ENCODE results near the gene RND2. TPM values are rescaled to one million over a fixed set of nuclear protein-coding genes. Genes with fewer than 3 reads are reported as not detected.

Gene RND2
- total and polyA plus RNA-seq, 2 of the 13 experiments (the other 11 are each of a cell fraction or from before 2014, with no cell fraction given), result 0.05 to 0.11 TPM

GRCh38 chr17:43068570-43069367 lies 43.7 kb downstream of the RND2 start (continued):
- TF ChIP-seq AKNA (CRISPR knock-in tag; IDR thresholded peaks at IDR 0.05; ENCODE audit: borderline replicate concordance), result no peak
- TF ChIP-seq POLR2G (IDR thresholded peaks at IDR 0.05; ENCODE audit: low read depth, low read length), result no peak
- TF ChIP-seq BRD4 (CRISPR knock-in tag; IDR thresholded peaks at IDR 0.05), result no peak
- no peak for TF ChIP-seq MBNL3 (CRISPR knock-in tag; conservative IDR thresholded peaks at IDR 0.05)
- no peak for TF ChIP-seq TP53 (CRISPR knock-in tag; conservative IDR thresholded peaks at IDR 0.05)
- TF ChIP-seq ZMYM2 (CRISPR knock-in tag; IDR thresholded peaks at IDR 0.05), result peak; percentile 67
- TF ChIP-seq, protein P1, sequence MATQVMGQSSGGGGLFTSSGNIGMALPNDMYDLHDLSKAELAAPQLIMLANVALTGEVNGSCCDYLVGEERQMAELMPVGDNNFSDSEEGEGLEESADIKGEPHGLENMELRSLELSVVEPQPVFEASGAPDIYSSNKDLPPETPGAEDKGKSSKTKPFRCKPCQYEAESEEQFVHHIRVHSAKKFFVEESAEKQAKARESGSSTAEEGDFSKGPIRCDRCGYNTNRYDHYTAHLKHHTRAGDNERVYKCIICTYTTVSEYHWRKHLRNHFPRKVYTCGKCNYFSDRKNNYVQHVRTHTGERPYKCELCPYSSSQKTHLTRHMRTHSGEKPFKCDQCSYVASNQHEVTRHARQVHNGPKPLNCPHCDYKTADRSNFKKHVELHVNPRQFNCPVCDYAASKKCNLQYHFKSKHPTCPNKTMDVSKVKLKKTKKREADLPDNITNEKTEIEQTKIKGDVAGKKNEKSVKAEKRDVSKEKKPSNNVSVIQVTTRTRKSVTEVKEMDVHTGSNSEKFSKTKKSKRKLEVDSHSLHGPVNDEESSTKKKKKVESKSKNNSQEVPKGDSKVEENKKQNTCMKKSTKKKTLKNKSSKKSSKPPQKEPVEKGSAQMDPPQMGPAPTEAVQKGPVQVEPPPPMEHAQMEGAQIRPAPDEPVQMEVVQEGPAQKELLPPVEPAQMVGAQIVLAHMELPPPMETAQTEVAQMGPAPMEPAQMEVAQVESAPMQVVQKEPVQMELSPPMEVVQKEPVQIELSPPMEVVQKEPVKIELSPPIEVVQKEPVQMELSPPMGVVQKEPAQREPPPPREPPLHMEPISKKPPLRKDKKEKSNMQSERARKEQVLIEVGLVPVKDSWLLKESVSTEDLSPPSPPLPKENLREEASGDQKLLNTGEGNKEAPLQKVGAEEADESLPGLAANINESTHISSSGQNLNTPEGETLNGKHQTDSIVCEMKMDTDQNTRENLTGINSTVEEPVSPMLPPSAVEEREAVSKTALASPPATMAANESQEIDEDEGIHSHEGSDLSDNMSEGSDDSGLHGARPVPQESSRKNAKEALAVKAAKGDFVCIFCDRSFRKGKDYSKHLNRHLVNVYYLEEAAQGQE (IDR thresholded peaks at IDR 0.05; ENCODE audit: borderline replicate concordance in 1 of 2, low read depth in 1 of 2, low read length in 2 of 2), result 0 out of 4 replicates have a peak, but pooled peaks of 1 of the 2 experiments have one; percentile 36
- no peak for TF ChIP-seq MAFG (CRISPR knock-in tag; IDR thresholded peaks at IDR 0.05)
- TF ChIP-seq, protein P2, sequence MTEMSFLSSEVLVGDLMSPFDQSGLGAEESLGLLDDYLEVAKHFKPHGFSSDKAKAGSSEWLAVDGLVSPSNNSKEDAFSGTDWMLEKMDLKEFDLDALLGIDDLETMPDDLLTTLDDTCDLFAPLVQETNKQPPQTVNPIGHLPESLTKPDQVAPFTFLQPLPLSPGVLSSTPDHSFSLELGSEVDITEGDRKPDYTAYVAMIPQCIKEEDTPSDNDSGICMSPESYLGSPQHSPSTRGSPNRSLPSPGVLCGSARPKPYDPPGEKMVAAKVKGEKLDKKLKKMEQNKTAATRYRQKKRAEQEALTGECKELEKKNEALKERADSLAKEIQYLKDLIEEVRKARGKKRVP (CRISPR knock-in tag; IDR thresholded peaks at IDR 0.05), result peak in 1 of 2 experiments; percentile 98; a peak in 2 of 4 replicates
- TF ChIP-seq ZSCAN31 (CRISPR knock-in tag; IDR thresholded peaks at IDR 0.05; ENCODE audit: low read depth), result no peak
- peak; percentile 62; the same call in 1 of the 3 replicates for TF ChIP-seq MXI1 (IDR thresholded peaks at IDR 0.05; ENCODE audit: borderline replicate concordance, low read depth, low read length)
- TF ChIP-seq, protein P3, sequence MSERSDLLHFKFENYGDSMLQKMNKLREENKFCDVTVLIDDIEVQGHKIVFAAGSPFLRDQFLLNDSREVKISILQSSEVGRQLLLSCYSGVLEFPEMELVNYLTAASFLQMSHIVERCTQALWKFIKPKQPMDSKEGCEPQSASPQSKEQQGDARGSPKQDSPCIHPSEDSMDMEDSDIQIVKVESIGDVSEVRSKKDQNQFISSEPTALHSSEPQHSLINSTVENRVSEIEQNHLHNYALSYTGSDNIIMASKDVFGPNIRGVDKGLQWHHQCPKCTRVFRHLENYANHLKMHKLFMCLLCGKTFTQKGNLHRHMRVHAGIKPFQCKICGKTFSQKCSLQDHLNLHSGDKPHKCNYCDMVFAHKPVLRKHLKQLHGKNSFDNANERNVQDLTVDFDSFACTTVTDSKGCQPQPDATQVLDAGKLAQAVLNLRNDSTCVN (CRISPR knock-in tag; IDR thresholded peaks at IDR 0.05; ENCODE audit: borderline replicate concordance), result peak; percentile 83
- TF ChIP-seq ELF4 (CRISPR knock-in tag; IDR thresholded peaks at IDR 0.05; ENCODE audit: borderline replicate concordance), result no peak
- 0 out of 2 replicates have a peak, but pooled peaks have one; percentile 34 for TF ChIP-seq ZNF30 (CRISPR knock-in tag; IDR thresholded peaks at IDR 0.05)

Measured in HepG2 (cell line).